IMR-90 (cell line): Measurements from ENCODE around the gene NKTR.

Experiments used
- BHLHE40 ChIP-seq: fragments of 150-350 bp; IDR thresholded peaks from 2 replicates; pipeline ENCODE4 v1.6.1; 2016; ENCODE audit warnings: mild to moderate bottlenecking, low read depth, low read length
- CEBPB ChIP-seq: IDR thresholded peaks from 2 replicates; pipeline ENCODE4 v1.6.1; 2012; ENCODE audit warnings: low read depth, low read length, improper control_type of control experiment
- CTCF ChIP-seq: conservative IDR thresholded peaks from 2 replicates; pipeline ENCODE4 v1.5.1; 2012; ENCODE audit warnings: mild to moderate bottlenecking, low read depth, low read length, improper control_type of control experiment
- FOS ChIP-seq: fragments of 150-350 bp; IDR thresholded peaks from 2 replicates; pipeline ENCODE4 v1.6.1; 2016; ENCODE audit warnings: low read depth, low read length
- MAFK ChIP-seq: IDR thresholded peaks from 2 replicates; pipeline ENCODE4 v1.6.1; 2012; ENCODE audit warnings: low read depth, low read length, improper control_type of control experiment
- MAZ ChIP-seq: IDR thresholded peaks from 2 replicates; pipeline ENCODE4 v1.6.1; 2012; ENCODE audit warnings: low read depth, mild to moderate bottlenecking, low read length, improper control_type of control experiment, moderate library complexity, borderline replicate concordance
- POLR2A ChIP-seq: IDR thresholded peaks from 2 replicates; pipeline ENCODE4 v1.6.1; 2012; ENCODE audit warnings: mild to moderate bottlenecking, low read depth, low read length
- RAD21 ChIP-seq: IDR thresholded peaks from 2 replicates; pipeline ENCODE4 v1.6.1; 2012; ENCODE audit warnings: low read length, improper control_type of control experiment
- RCOR1 ChIP-seq: IDR thresholded peaks from 2 replicates; pipeline ENCODE4 v1.6.1; 2012; ENCODE audit warnings: mild to moderate bottlenecking, low read length, improper control_type of control experiment; ENCODE audit not compliant: insufficient replicate concordance
- RFX5 ChIP-seq: IDR thresholded peaks from 2 replicates; pipeline ENCODE4 v1.8.0; 2012; ENCODE audit warnings: low read depth, mild to moderate bottlenecking, low read length, moderate library complexity
- USF2 ChIP-seq: fragments of 150-350 bp; IDR thresholded peaks from 2 replicates; pipeline ENCODE4 v1.6.1; 2017; ENCODE audit warnings: mild to moderate bottlenecking, antibody characterized with exemption, low read length, low read depth
- TF ChIP-seq, protein P1 (sequence below): fragments of 150-350 bp; IDR thresholded peaks from 2 replicates; pipeline ENCODE4 v1.6.1; 2016; ENCODE audit warnings: low read depth, mild to moderate bottlenecking, low read length, moderate library complexity, borderline replicate concordance

- TF ChIP-seq MAFK (no peak), CTCF (no peak), POLR2A (no peak), BHLHE40 (no peak), CEBPB (no peak), RFX5 (no peak), USF2 (no peak), MAZ (no peak), RCOR1 (no peak), RAD21 (no peak), FOS (no peak)
- TF ChIP-seq, protein P1, sequence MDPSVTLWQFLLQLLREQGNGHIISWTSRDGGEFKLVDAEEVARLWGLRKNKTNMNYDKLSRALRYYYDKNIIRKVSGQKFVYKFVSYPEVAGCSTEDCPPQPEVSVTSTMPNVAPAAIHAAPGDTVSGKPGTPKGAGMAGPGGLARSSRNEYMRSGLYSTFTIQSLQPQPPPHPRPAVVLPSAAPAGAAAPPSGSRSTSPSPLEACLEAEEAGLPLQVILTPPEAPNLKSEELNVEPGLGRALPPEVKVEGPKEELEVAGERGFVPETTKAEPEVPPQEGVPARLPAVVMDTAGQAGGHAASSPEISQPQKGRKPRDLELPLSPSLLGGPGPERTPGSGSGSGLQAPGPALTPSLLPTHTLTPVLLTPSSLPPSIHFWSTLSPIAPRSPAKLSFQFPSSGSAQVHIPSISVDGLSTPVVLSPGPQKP = no peak
Measured at GRCh38 chr3:42556089-42556632, 44.3 kb upstream of the NKTR start.
